Measurements from ENCODE around the gene FLAD1.

- TF ChIP-seq, protein P1, sequence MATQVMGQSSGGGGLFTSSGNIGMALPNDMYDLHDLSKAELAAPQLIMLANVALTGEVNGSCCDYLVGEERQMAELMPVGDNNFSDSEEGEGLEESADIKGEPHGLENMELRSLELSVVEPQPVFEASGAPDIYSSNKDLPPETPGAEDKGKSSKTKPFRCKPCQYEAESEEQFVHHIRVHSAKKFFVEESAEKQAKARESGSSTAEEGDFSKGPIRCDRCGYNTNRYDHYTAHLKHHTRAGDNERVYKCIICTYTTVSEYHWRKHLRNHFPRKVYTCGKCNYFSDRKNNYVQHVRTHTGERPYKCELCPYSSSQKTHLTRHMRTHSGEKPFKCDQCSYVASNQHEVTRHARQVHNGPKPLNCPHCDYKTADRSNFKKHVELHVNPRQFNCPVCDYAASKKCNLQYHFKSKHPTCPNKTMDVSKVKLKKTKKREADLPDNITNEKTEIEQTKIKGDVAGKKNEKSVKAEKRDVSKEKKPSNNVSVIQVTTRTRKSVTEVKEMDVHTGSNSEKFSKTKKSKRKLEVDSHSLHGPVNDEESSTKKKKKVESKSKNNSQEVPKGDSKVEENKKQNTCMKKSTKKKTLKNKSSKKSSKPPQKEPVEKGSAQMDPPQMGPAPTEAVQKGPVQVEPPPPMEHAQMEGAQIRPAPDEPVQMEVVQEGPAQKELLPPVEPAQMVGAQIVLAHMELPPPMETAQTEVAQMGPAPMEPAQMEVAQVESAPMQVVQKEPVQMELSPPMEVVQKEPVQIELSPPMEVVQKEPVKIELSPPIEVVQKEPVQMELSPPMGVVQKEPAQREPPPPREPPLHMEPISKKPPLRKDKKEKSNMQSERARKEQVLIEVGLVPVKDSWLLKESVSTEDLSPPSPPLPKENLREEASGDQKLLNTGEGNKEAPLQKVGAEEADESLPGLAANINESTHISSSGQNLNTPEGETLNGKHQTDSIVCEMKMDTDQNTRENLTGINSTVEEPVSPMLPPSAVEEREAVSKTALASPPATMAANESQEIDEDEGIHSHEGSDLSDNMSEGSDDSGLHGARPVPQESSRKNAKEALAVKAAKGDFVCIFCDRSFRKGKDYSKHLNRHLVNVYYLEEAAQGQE (tag by site-specific recombination; IDR thresholded peaks at IDR 0.05) = no peak
- TF ChIP-seq ZNF112 (tag by site-specific recombination; IDR thresholded peaks at IDR 0.05) = no peak
- TF ChIP-seq ZNF707 (tag by site-specific recombination; IDR thresholded peaks at IDR 0.05) = no peak
- no peak for TF ChIP-seq BCL11A (tag by site-specific recombination; IDR thresholded peaks at IDR 0.05; ENCODE audit: low read depth)
- TF ChIP-seq, protein P2, sequence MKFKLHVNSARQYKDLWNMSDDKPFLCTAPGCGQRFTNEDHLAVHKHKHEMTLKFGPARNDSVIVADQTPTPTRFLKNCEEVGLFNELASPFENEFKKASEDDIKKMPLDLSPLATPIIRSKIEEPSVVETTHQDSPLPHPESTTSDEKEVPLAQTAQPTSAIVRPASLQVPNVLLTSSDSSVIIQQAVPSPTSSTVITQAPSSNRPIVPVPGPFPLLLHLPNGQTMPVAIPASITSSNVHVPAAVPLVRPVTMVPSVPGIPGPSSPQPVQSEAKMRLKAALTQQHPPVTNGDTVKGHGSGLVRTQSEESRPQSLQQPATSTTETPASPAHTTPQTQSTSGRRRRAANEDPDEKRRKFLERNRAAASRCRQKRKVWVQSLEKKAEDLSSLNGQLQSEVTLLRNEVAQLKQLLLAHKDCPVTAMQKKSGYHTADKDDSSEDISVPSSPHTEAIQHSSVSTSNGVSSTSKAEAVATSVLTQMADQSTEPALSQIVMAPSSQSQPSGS (tag by site-specific recombination; IDR thresholded peaks at IDR 0.05; ENCODE audit: low read depth) = no peak
- TF ChIP-seq ZNF266 (tag by site-specific recombination; IDR thresholded peaks at IDR 0.05; ENCODE audit: low read depth) = no peak
Observed at GRCh38 chr1:155024315-155024714, 41.2 kb downstream of the FLAD1 start.

All from HEK293 (cell line).